ENCODE measurements around the gene COL8A1.

COL8A1 gene

DNA sequence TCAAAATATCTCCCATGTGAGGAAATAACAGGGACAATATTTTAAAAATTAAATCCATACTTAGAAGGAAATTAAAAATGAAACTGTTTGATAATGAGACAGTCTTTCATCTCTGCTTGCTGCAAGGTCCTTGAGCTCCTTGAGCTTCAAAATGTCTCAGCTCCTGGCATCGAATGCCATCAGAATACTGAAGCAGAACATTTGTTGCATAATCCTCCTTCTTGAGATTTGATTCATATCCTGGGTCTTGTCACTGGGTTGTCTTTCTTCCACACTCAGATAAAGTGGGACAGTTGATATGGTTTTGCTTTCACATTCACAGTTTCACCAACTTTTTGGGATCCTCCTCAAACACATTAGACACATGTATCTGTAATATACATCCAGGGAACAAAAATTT lies 27.8 kb downstream of the COL8A1 start:
- no peak for DNase-seq (ENCODE audit: extremely low spot score, insufficient read length, low read depth)
- FAIRE-seq, result no peak

DNA sequence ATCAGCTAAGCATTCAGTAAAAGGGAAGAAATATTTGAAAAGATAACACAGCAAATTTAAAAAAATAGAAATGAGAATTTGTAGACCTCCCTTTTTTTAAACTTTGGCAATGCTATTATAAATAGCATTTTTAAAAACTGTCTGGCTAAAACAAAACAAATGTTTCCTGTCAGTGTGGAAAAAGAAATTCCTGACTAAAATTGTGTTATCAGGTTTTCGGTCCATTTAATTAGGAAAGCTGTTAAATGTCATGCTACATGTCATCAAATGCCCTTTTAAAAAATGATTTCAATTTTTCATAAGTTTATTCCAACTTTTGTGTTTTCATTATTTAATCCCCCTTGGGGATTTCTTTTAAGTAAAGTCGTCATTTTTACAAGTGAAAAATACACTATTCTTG lies 29.6 kb downstream of the COL8A1 start:
- DNase-seq (ENCODE audit: extremely low spot score, insufficient read length, low read depth) (no peak), FAIRE-seq (no peak)

DNA sequence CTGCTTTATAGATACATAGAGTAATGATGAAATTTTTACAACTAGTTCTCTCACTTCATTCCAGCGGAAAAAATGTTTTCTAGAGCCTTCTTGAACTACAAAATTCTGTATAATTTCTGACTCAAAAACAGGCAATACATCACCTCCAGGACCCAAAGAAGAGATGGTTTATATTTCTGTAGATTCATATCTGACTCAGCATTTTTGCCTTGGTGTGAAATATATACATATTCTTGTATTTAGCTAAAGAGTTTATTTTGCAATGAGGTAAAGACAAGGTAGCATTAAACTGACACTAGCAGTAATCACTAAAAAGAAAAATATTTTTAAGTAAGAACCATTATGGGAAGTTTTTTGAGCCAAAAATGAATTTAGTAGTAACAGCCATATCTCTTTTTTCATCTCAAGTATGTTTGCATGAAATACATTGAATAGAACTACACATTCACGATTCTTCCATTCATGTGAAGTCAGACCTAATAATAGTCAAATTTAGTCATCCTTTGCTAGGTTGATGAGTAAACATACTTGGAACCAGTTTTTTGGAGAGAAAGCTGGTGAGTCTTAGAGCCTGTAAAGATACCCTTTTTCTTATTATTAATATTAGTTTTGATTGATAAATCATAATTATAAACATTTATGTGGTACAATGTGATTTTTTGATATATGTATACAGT lies 31.6 kb downstream of the COL8A1 start:
- FAIRE-seq, result no peak

DNA sequence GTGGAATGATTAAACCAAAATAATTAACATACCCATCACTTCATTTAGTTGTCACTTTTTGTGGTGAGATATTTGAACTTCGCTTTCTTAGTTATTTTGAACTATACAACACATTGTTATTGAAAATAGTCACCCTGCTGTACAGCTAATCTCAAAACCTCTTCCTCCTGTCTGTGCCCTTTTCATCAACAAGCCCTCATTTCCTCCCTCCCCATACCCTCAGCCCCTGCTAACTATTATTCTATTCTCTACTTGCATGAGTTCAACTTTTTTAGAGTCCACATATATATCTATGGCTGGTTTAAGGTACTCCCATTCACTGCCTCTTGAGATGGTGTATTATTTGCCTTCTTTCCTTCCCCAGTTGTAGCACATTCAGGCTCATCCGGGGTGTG lies 32.2 kb downstream of the COL8A1 start:
- DNase-seq (ENCODE audit: extremely low spot score, insufficient read length, low read depth) (no peak), FAIRE-seq (no peak)

More for the DNA sequence above, 31.6 kb downstream of the COL8A1 start:
- DNase-seq (ENCODE audit: extremely low spot score, insufficient read length, low read depth), result no peak

GRCh38 chr3:99674086-99674789 lies 35.8 kb downstream of the COL8A1 start:
- FAIRE-seq (no peak), DNase-seq (ENCODE audit: extremely low spot score, insufficient read length, low read depth) (no peak)

- no peak for FAIRE-seq
- no peak for DNase-seq (ENCODE audit: extremely low spot score, insufficient read length, low read depth)
Observed at GRCh38 chr3:99678023-99678422, 39.6 kb downstream of the COL8A1 start.

DNA sequence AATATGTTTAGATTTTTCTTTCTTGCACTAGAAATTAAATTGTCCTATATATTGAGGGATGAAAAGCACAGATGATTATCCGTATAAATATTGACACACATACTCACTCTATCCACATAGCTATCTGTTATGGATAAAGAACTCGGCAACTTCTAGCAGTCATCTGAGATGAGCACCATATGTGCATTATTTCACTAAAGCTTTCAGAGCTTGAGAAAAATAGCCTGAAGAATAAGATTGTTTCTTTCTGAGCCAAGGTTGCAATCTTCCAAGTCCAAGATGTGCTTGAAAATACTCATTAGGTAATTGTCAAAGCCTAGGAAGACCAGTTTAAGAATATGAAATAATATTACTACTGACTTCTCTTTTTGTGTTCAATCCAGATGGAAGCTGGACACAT lies 40.5 kb downstream of the COL8A1 start:
- DNase-seq (ENCODE audit: extremely low spot score, insufficient read length, low read depth) (no peak), FAIRE-seq (no peak)

DNA sequence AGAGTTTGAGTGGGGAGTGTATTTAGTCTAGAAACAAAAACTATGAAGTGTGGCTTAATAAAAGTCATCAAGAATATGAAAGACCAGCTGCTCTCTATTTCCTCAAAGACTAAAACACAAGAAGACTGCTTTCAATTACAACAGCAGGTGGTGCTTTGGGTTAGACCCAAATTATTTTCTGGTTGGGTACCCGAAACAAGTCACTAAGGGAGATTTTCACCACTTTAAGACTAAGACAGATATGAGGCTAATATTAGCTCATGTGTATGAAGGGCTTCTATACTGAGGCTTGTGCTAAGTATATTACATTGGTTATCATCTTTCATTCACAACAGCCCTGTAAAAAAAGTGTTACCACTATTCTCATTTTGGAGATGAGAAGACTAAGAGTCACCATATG lies 43.1 kb downstream of the COL8A1 start:
- FAIRE-seq (no peak), DNase-seq (ENCODE audit: extremely low spot score, insufficient read length, low read depth) (no peak)

GRCh38 chr3:99681976-99682375 lies 43.6 kb downstream of the COL8A1 start:
- no peak for FAIRE-seq

GRCh38 chr3:99683465-99683864 lies 45.1 kb downstream of the COL8A1 start:
- DNase-seq (ENCODE audit: extremely low spot score, insufficient read length, low read depth) (no peak), FAIRE-seq (no peak)

More at GRCh38 chr3:99681976-99682375, 43.6 kb downstream of the COL8A1 start:
- DNase-seq (ENCODE audit: extremely low spot score, insufficient read length, low read depth), result no peak

DNA sequence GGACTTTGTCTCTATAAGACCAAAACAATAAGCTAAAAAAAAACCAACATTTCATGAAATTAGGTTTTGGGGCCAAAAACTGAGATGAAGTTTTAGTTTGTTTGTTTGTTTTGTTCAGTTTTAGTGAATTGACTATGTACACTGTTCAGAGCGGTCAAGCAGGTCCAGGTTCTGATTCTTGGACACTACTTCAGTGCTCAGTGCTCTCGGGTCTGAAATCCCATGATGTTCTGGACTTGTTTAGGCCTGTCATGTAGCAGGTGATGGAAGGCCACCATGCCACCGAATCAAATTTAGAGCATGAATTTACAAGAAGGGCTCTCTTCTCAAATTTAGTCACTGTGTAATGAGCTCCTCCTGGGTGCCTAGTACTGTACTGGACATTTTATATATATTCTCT lies 45.5 kb downstream of the COL8A1 start:
- DNase-seq (ENCODE audit: extremely low spot score, insufficient read length, low read depth) (no peak), FAIRE-seq (no peak)

- FAIRE-seq, result no peak
- no peak for DNase-seq (ENCODE audit: extremely low spot score, insufficient read length, low read depth)
Observed at GRCh38 chr3:99684644-99685043, 46.2 kb downstream of the COL8A1 start.

DNA sequence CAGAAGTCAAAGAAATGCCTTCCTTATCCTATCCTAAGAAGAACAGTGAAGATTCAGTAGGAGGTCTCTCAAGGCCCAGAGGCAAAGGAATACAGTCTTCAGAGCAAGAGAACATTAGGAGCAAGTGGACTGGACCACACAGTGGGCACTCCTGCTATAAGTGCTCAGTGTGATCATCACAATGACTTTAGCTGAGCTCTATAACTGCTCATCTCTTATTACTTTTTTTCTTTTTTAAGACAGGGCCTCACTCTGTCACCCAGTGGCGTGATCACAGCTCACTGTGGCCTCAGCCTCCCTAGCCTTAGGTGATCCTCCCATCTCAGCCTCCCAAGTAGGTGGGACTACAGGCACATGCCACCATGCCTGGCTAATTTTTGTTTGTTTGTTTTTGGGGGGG lies 48.1 kb downstream of the COL8A1 start:
- no peak for FAIRE-seq
- no peak for DNase-seq (ENCODE audit: extremely low spot score, insufficient read length, low read depth)

DNA sequence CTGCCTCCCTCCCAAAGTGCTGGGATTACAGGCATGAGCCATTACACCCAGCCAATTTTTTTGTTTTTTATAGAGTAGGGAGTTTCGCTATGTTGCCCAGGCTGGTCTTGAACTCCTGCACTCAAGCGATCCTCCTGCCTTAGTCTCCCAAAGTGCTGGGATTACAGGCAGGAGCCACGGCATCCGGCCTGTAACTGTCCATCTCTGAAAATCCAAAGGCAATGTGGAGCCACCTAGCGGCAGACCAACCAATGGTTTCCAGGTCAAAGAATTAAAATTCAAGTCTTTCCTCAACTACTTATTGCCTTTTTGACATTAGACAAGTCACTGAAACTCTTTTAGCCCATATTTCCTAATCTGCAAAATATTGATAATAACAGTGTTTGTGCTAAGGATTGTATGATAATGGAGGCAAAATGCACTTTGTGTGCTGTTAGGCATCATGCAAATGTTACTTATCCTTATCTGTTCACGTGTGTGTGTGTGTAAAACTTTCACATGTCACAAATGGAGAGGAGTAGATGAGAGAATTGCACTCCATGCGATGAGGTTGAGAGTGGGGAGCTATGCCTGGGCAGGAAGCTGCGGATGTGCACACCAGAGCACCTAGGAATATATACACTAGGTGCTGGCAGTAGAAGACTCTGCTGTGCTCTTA lies 48.7 kb downstream of the COL8A1 start:
- FAIRE-seq, result peak; percentile 81
- DNase-seq (ENCODE audit: extremely low spot score, insufficient read length, low read depth), result peak; percentile 5

GRCh38 chr3:99690761-99691369 lies 52.5 kb downstream of the COL8A1 start:
- DNase-seq (ENCODE audit: extremely low spot score, insufficient read length, low read depth), result no peak
- no peak for FAIRE-seq

- DNase-seq (ENCODE audit: extremely low spot score, insufficient read length, low read depth) (no peak), FAIRE-seq (no peak)
Observed at GRCh38 chr3:99693636-99694035, 55.2 kb downstream of the COL8A1 start.

DNA sequence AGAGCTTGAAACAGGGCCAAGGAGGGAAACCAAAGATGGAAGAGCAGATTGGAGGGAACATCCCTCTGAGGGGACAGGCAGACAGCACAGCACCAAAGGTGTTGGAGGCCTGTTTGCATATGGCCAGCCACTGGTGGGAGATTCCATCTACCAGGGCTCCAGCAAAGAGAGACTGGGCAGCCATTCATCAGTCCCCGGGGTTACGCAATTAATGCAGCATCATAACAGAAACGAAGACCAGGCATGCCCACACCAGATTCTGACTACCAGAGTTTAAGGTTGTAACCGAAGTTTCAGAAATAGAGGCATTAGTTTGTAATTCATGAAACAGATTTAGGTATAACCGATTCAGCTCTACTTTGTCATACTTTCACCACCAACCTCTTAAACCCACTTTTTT lies 58.1 kb downstream of the COL8A1 start:
- DNase-seq (ENCODE audit: extremely low spot score, insufficient read length, low read depth), result no peak
- FAIRE-seq, result no peak

DNA sequence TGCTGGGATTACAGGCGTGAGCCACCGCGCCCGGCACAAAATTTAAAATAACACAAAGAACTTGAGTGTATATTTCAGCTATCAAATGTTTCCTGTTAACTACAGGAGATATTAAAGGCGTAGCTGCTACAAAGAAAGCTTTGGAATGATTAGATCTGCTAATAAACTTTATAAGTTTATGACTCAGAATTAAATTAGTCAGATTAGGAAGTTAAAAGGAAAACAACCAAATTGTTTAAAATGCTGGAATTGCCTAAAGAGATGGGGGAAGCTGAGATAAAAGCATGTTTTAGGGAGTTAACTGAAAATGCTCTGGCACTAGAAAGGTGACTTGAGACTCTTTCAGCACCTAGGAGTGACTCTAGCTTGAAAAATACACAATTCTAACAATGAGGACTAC lies 58.9 kb downstream of the COL8A1 start:
- no peak for FAIRE-seq
- no peak for DNase-seq (ENCODE audit: extremely low spot score, insufficient read length, low read depth)

DNA sequence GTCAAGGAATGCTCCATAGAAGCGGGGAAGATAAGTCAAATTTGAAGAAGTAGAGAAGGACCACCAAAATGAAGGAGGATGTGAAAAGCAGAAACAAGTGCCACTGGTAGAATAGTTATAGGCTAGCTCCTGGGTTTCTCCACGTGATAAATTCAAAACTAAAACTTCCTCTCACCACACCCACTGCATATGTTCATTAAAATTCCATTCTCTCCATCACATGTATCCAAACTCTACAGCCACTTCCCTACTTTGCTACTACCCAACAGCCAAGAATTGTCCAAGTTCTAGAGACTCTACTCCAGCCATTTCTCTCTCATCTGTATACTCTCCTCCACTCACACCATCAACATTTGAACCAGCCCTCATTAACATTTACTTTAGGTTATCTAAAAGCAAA lies 60.5 kb downstream of the COL8A1 start:
- DNase-seq (ENCODE audit: extremely low spot score, insufficient read length, low read depth), result no peak
- FAIRE-seq, result no peak

DNA sequence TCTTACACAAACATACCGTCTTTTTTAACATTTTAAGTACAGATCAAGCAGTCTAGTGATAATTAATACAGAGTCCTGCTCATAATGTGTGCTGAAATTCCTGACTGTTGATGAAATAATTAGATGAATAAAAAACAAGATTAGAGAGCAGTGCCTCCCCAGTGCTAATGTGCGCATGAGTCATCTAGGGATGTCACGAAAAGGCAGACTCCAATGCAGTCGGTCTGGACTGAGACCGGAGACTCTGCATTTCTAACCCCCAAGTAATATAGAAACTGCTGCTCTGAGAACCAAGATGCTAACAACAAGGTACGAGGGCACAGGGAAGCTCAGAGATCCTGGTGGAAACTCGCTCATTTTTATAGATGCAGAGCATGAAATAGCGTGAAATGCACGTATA lies 61.4 kb downstream of the COL8A1 start:
- DNase-seq (ENCODE audit: extremely low spot score, insufficient read length, low read depth) (no peak), FAIRE-seq (no peak)

Measured in GM18507 (cell line).